GM23248 (cell line): ENCODE data around the gene NLRP4. TPM values are rescaled to one million over a fixed set of nuclear protein-coding genes. Genes with fewer than 3 reads are reported as not detected.

Experiments
- DNase-seq: peaks from one replicate; pipeline ENCODE4 v3.0.0-alpha.2; 2015
- H2AFZ ChIP-seq: fragments of 200-600 bp; sonication (generic); 2 replicates; pipeline ENCODE4 v1.6.1; 2016; ENCODE audit warnings: antibody characterized with exemption
- H3F3A ChIP-seq: fragments of 200-600 bp; sonication (generic); 2 replicates; pipeline ENCODE4 v1.6.1; 2016; ENCODE audit warnings: mild to moderate bottlenecking, antibody characterized with exemption, mixed run types; ENCODE audit not compliant: insufficient read depth
- H3K27ac ChIP-seq: fragments of 200-600 bp; sonication (generic); 2 replicates; pipeline ENCODE4 v1.5.1; 2016; ENCODE audit warnings: mild to moderate bottlenecking
- H3K27me3 ChIP-seq: fragments of 200-600 bp; sonication (generic); replicated peaks from 2 replicates; pipeline ENCODE4 v1.6.1; 2016; ENCODE audit warnings: mild to moderate bottlenecking; ENCODE audit not compliant: insufficient read depth
- H3K36me3 ChIP-seq: fragments of 200-600 bp; sonication (generic); 2 replicates; pipeline ENCODE4 v1.6.1; 2016; ENCODE audit warnings: low read depth, mild to moderate bottlenecking
- H3K4me1 ChIP-seq: fragments of 200-600 bp; sonication (generic); 2 replicates; pipeline ENCODE4 v1.6.1; 2016; ENCODE audit warnings: mild to moderate bottlenecking; ENCODE audit not compliant: insufficient read depth
- H3K4me2 ChIP-seq: fragments of 200-600 bp; sonication (generic); one replicate; pipeline ENCODE4 v1.6.1; 2016; ENCODE audit warnings: mild to moderate bottlenecking; ENCODE audit not compliant: unreplicated experiment
- H3K4me3 ChIP-seq: fragments of 200-600 bp; sonication (generic); 2 replicates; pipeline ENCODE4 v1.5.1; 2016; ENCODE audit warnings: mild to moderate bottlenecking
- H3K79me2 ChIP-seq: fragments of 200-600 bp; sonication (generic); 2 replicates; pipeline ENCODE4 v1.6.1; 2016; ENCODE audit warnings: mild to moderate bottlenecking; ENCODE audit not compliant: insufficient read depth
- H3K9ac ChIP-seq: fragments of 200-600 bp; sonication (generic); 2 replicates; pipeline ENCODE4 v1.6.1; 2016; ENCODE audit warnings: mild to moderate bottlenecking
- H3K9me2 ChIP-seq: fragments of 200-600 bp; sonication (generic); 2 replicates; pipeline ENCODE4 v1.6.1; 2016; ENCODE audit warnings: mixed run types, mild to moderate bottlenecking, moderate library complexity; ENCODE audit not compliant: insufficient read depth
- H3K9me3 ChIP-seq: fragments of 200-600 bp; sonication (generic); one replicate; pipeline ENCODE4 v1.6.1; 2017; ENCODE audit warnings: low read depth
- H4K20me1 ChIP-seq: fragments of 200-600 bp; sonication (generic); 2 replicates; pipeline ENCODE4 v1.6.0; 2016; ENCODE audit not compliant: insufficient read depth
- EZH2 ChIP-seq: fragments of 200-600 bp; sonication (generic); IDR thresholded peaks from 2 replicates; pipeline ENCODE4 v1.6.1; 2018; ENCODE audit warnings: antibody characterized with exemption, mild to moderate bottlenecking; ENCODE audit not compliant: insufficient read depth, poor library complexity, severe bottlenecking
- EZH2phosphoT487 ChIP-seq: fragments of 200-600 bp; sonication (generic); IDR thresholded peaks from 2 replicates; pipeline ENCODE4 v1.6.1; 2018; ENCODE audit warnings: antibody characterized with exemption, moderate library complexity, mild to moderate bottlenecking, low read depth; ENCODE audit not compliant: insufficient read depth
- WGBS, 2 experiments: methylation state at CpG; one replicate each; pipeline ENCODE4 v1.1.6; 2015 to 2017; ENCODE audit warnings: low lambda C conversion rate in 2 of 2, low coverage in 1 of 2; ENCODE audit errors: missing lambda C conversion rate in 2 of 2; 5-methylcytosine and 5-hydroxymethylcytosine counted together
- in situ Hi-C: fragments of 300-500 bp; cut with MboI; formaldehyde crosslinking; loops from 2 replicates; pipeline ENCODE4 v1.15.0; 2020
- polyA plus RNA-seq: library from polyadenylated mRNA; unstranded; fragments of >200 nt; fragmentation: Nextera tagmentation; extraction: Ambion mirVana; gene quantifications from 2 replicates; pipeline ENCODE4 v1.2.1, GENCODE V29; 2016
- total RNA-seq: library from RNA; depleted of rRNA; stranded (reverse); fragments of >200 nt; shearing (Covaris generic); gene quantifications from 2 replicates; pipeline ENCODE4 v1.2.3, GENCODE V29; 2014; rRNA removed

Gene NLRP4, protein sequence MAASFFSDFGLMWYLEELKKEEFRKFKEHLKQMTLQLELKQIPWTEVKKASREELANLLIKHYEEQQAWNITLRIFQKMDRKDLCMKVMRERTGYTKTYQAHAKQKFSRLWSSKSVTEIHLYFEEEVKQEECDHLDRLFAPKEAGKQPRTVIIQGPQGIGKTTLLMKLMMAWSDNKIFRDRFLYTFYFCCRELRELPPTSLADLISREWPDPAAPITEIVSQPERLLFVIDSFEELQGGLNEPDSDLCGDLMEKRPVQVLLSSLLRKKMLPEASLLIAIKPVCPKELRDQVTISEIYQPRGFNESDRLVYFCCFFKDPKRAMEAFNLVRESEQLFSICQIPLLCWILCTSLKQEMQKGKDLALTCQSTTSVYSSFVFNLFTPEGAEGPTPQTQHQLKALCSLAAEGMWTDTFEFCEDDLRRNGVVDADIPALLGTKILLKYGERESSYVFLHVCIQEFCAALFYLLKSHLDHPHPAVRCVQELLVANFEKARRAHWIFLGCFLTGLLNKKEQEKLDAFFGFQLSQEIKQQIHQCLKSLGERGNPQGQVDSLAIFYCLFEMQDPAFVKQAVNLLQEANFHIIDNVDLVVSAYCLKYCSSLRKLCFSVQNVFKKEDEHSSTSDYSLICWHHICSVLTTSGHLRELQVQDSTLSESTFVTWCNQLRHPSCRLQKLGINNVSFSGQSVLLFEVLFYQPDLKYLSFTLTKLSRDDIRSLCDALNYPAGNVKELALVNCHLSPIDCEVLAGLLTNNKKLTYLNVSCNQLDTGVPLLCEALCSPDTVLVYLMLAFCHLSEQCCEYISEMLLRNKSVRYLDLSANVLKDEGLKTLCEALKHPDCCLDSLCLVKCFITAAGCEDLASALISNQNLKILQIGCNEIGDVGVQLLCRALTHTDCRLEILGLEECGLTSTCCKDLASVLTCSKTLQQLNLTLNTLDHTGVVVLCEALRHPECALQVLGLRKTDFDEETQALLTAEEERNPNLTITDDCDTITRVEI
- not detected in 2 replicates for total RNA-seq
- not detected in 2 replicates for polyA plus RNA-seq

DNA sequence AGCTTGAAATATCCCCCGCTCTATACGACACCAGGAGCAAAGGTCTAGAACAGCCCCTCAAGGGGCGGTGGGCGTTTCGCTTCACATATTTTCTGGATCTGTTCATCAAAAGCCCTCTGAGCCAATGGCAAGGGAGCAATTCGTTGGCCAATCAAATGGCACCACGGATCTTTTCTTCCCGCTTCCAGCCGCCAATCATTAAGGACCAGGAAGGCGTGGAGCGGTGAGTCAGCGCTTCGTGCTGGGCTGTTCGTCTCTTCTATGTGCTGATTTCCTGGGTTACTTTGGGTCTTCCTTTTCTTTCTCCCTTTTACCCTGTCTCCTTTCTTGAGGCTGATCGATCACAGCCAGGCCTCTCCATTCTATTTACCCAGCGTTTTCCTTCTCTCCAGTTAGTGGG is at the start of gene NLRP4:
TSS of gene NLRP4 (plus strand) at position 201 of the 400 bp plus-strand sequence. CDS start 15,541 bp downstream, outside the sequence.
- Histone ChIP-seq H3K79me2 (no peaks in the 10 kb centered on the region), H2AFZ (no peak within 1 kb of the TSS), H3K4me3 (no peak within 1 kb of the TSS), H4K20me1 (no peaks in the 10 kb centered on the region), H3F3A (no peaks in the 10 kb centered on the region), H3K4me2 (no peak within 1 kb of the TSS), H3K4me1 (no peaks in the 10 kb centered on the region), H3K9me2 (no peaks in the 10 kb centered on the region), H3K36me3 (no peaks in the 10 kb centered on the region), H3K9me3 (no peaks in the 10 kb centered on the region), H3K27me3 (no peaks in the 10 kb centered on the region), H3K9ac (no peak within 1 kb of the TSS), H3K27ac (no peak within 1 kb of the TSS)
- whole genome bisulfite sequencing, 2 experiments = 62 to 72% methylated on average over 16 of the region's 16 CpGs
- TF ChIP-seq EZH2 (no peak), EZH2phosphoT487 (no peak)
- DNase-seq = no peak
- in situ Hi-C loops = no loop called here

DNA sequence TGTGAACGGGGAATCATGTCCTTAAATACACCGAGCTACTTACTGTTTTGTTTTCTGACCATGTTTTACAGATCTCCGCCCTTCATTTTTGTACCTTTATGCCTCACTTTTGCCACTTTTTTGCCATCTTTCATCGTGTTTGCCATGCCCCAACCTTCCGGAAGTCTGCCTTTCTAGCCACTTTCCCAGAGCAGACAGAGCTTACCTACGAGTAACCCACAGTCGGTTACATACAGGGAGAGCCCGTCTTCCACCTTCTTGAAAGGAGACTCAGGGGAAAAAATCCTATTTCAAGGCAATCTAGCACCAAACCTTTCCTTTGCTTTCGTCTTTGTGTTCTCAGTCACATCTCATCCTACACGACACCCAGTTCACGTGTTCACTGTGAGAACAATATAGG is 41.3 kb upstream of the NLRP4 start:
- no peak for DNase-seq
- WGBS, 2 experiments = 49 to 56% methylated on average over 11 of the region's 11 CpGs
- peaks cover 3% of the 10 kb centered on the region for H3K9me3 ChIP-seq
- H3K4me2 ChIP-seq = no peak overlapping the region
- H3K27me3 ChIP-seq = no peaks in the 10 kb centered on the region
- in situ Hi-C loops = no loop called here
- no peaks in the 10 kb centered on the region for H3K36me3 ChIP-seq
- H3F3A ChIP-seq = no peaks in the 10 kb centered on the region
- H3K9me2 ChIP-seq = no peaks in the 10 kb centered on the region
- H4K20me1 ChIP-seq = no peaks in the 10 kb centered on the region
- TF ChIP-seq EZH2 (no peak), EZH2phosphoT487 (no peak)
- H3K4me3 ChIP-seq = no peak overlapping the region
- H3K27ac ChIP-seq = no peak overlapping the region
- H3K9ac ChIP-seq = no peak overlapping the region
- H3K4me1 ChIP-seq = no peaks in the 10 kb centered on the region
- H3K79me2 ChIP-seq = no peaks in the 10 kb centered on the region
- H2AFZ ChIP-seq = no peak overlapping the region

DNA sequence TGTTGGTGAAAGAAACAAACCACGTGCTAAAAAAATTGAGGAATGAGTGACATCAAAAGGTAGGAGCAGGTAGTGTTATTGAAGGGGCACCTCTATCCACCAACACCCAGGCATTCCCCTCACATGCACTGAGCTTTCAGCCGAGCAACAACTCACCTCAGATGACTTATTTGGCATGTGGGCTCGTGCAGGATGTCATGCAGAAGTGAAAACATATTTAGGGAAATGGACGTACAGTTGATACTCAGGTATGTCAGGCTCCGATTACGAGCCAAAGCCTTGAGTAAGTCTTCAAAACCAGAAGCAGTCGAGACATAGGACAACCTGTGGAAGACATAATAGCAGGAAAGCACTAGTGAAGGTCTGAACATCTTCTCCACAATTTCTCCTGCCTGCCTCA is 34.9 kb upstream of the NLRP4 start:
- DNase-seq = no peak
- TF ChIP-seq EZH2phosphoT487 = no peak
- no peak for TF ChIP-seq EZH2
- H3K36me3 ChIP-seq = no peaks in the 10 kb centered on the region

DNA sequence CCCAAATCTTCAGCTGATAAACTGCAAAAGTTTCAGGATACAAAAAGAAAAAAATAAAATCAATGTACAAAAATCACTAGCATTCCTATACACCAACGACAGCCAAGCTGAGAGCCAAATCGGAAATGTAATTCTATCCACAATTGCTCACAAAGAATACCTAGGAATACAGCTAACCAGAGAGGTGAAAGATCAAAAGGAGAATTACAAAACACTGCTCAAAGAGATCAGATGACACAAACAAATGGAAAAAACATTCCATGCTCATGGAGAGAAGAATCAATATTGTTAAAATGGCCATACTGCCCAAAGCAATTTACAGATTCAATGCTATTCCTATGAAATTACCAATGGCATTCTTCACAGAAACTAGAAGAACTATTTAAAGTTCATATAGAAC is 34.1 kb upstream of the NLRP4 start:
- no peaks in the 10 kb centered on the region for H3K9me2 ChIP-seq
- no peaks in the 10 kb centered on the region for H3K36me3 ChIP-seq
- H2AFZ ChIP-seq = no peak overlapping the region
- H3K27me3 ChIP-seq = no peaks in the 10 kb centered on the region
- H3K27ac ChIP-seq = no peak overlapping the region
- no peak overlapping the region for H3K9ac ChIP-seq
- H3K9me3 ChIP-seq = peaks cover 3% of the 10 kb centered on the region
- DNase-seq = no peak
- in situ Hi-C loops = no loop called here
- no peak overlapping the region for H3K4me3 ChIP-seq
- H3K4me2 ChIP-seq = no peak overlapping the region
- H3K4me1 ChIP-seq = no peaks in the 10 kb centered on the region
- 15 to 21% methylated on average over 2 of the region's 2 CpGs for WGBS, 2 experiments
- TF ChIP-seq EZH2phosphoT487 (no peak), EZH2 (no peak)
- H4K20me1 ChIP-seq = no peaks in the 10 kb centered on the region
- no peaks in the 10 kb centered on the region for H3K79me2 ChIP-seq
- H3F3A ChIP-seq = no peaks in the 10 kb centered on the region

More for the DNA sequence above, 34.9 kb upstream of the NLRP4 start:
- Histone ChIP-seq H3K9me3 (peaks cover 3% of the 10 kb centered on the region), H3K4me2 (no peak overlapping the region), H2AFZ (no peak overlapping the region), H3K27me3 (no peaks in the 10 kb centered on the region), H3F3A (no peaks in the 10 kb centered on the region), H4K20me1 (no peaks in the 10 kb centered on the region), H3K9me2 (no peaks in the 10 kb centered on the region), H3K4me1 (no peaks in the 10 kb centered on the region), H3K27ac (no peak overlapping the region), H3K4me3 (no peak overlapping the region), H3K79me2 (no peaks in the 10 kb centered on the region), H3K9ac (no peak overlapping the region)
- in situ Hi-C loops = no loop called here
- 20 to 22% methylated on average over 7 of the region's 7 CpGs for WGBS, 2 experiments
